OCI-LY1 (cell line): ENCODE data around the gene MEAK7.

ENCODE experiments used
- H2AFZ ChIP-seq: fragments of 200-600 bp; sonication (generic), shearing (Covaris generic); 2 replicates; pipeline ENCODE4 v1.6.0; 2014; ENCODE audit warnings: antibody characterized with exemption, mild to moderate bottlenecking, low read length
- H3F3A ChIP-seq: fragments of 200-600 bp; sonication (generic), shearing (Covaris generic); 2 replicates; pipeline ENCODE4 v1.6.0; 2014; ENCODE audit warnings: mild to moderate bottlenecking, antibody characterized with exemption, low read length, moderate library complexity; ENCODE audit not compliant: insufficient read depth
- H3K27ac ChIP-seq: fragments of 200-600 bp; sonication (generic); 2 replicates; pipeline ENCODE4 v1.5.1; 2014; ENCODE audit warnings: low read length, mixed run types, mild to moderate bottlenecking, low read depth; ENCODE audit not compliant: poor library complexity, severe bottlenecking
- H3K27me3 ChIP-seq: fragments of 200-600 bp; sonication (generic); 2 replicates; pipeline ENCODE4 v1.6.0; 2014; ENCODE audit warnings: antibody characterized with exemption, mild to moderate bottlenecking, low read length, moderate library complexity; ENCODE audit not compliant: insufficient read depth
- H3K36me3 ChIP-seq: fragments of 200-600 bp; sonication (generic); 2 replicates; pipeline ENCODE4 v1.6.1; 2014; ENCODE audit warnings: mild to moderate bottlenecking, antibody characterized with exemption, low read length, moderate library complexity, mixed read lengths; ENCODE audit not compliant: insufficient read depth
- H3K4me1 ChIP-seq: fragments of 200-600 bp; sonication (generic); 2 replicates; pipeline ENCODE4 v1.5.1; 2014; ENCODE audit warnings: mild to moderate bottlenecking, low read length, moderate library complexity; ENCODE audit not compliant: insufficient read depth, severe bottlenecking
- H3K4me2 ChIP-seq: fragments of 200-600 bp; sonication (generic), shearing (Covaris generic); 2 replicates; pipeline ENCODE4 v1.6.1; 2014; ENCODE audit warnings: low read length
- H3K4me3 ChIP-seq: fragments of 200-600 bp; sonication (generic); 2 replicates; pipeline ENCODE4 v1.5.1; 2014; ENCODE audit warnings: low read length, low read depth, mild to moderate bottlenecking, mixed read lengths; ENCODE audit not compliant: poor library complexity, severe bottlenecking
- H3K79me2 ChIP-seq: fragments of 200-600 bp; shearing (Covaris generic); 2 replicates; pipeline ENCODE4 v1.6.1; 2016; ENCODE audit warnings: mixed run types, low read length, mixed read lengths; ENCODE audit not compliant: insufficient read depth
- H3K9ac ChIP-seq: fragments of 200-600 bp; sonication (generic), shearing (Covaris generic); 2 replicates; pipeline ENCODE4 v1.6.1; 2014; ENCODE audit warnings: mild to moderate bottlenecking, low read length, mixed read lengths
- H3K9me2 ChIP-seq: fragments of 200-600 bp; sonication (generic), shearing (Covaris generic); 2 replicates; pipeline ENCODE4 v1.6.1; 2014; ENCODE audit warnings: low read depth, mild to moderate bottlenecking, low read length, mixed read lengths
- H3K9me3 ChIP-seq: fragments of 200-600 bp; shearing (Covaris generic); 2 replicates; pipeline ENCODE4 v1.6.1; 2014; ENCODE audit warnings: low read length, mixed read lengths
- H4K20me1 ChIP-seq: fragments of 200-600 bp; sonication (generic), shearing (Covaris generic); 2 replicates; pipeline ENCODE4 v1.6.0; 2016; ENCODE audit warnings: mild to moderate bottlenecking, low read length; ENCODE audit not compliant: insufficient read depth
- CTCF ChIP-seq: fragments of 200-600 bp; sonication (generic), shearing (Covaris generic); IDR thresholded peaks from 2 replicates; pipeline ENCODE4 v1.5.1; 2017; ENCODE audit warnings: mild to moderate bottlenecking, antibody characterized with exemption, low read length, moderate library complexity, mixed read lengths
- EZH2 ChIP-seq: fragments of 200-600 bp; sonication (generic), shearing (Covaris generic); IDR thresholded peaks from 2 replicates; pipeline ENCODE4 v1.8.0; 2017; ENCODE audit warnings: borderline replicate concordance, mixed run types, mild to moderate bottlenecking, antibody characterized with exemption, low read length, moderate library complexity, mixed read lengths

MEAK7 gene

GRCh38 chr16:84460406-84461028 is 43.9 kb downstream of the MEAK7 start:
- Histone ChIP-seq H3K79me2 (no peaks in the 10 kb centered on the region), H4K20me1 (no peaks in the 10 kb centered on the region), H3F3A (no peaks in the 10 kb centered on the region), H3K27ac (no peak overlapping the region), H3K4me3 (no peak overlapping the region), H3K9ac (no peak overlapping the region), H3K36me3 (no peaks in the 10 kb centered on the region), H3K27me3 (no peaks in the 10 kb centered on the region), H3K4me2 (no peak overlapping the region), H3K4me1 (no peaks in the 10 kb centered on the region), H3K9me2 (no peaks in the 10 kb centered on the region), H3K9me3 (no peaks in the 10 kb centered on the region), H2AFZ (no peak overlapping the region)
- TF ChIP-seq EZH2 = no peak
- TF ChIP-seq CTCF = no peak

- Histone ChIP-seq H3K9me2 (no peaks in the 10 kb centered on the region), H3K79me2 (no peaks in the 10 kb centered on the region), H3K36me3 (no peaks in the 10 kb centered on the region), H3K9ac (no peak overlapping the region), H2AFZ (no peak overlapping the region), H3F3A (no peaks in the 10 kb centered on the region), H3K4me1 (no peaks in the 10 kb centered on the region), H3K27me3 (no peaks in the 10 kb centered on the region), H3K4me2 (no peak overlapping the region), H3K4me3 (no peak overlapping the region), H3K9me3 (no peaks in the 10 kb centered on the region), H4K20me1 (no peaks in the 10 kb centered on the region), H3K27ac (no peak overlapping the region)
- TF ChIP-seq EZH2 = no peak
- TF ChIP-seq CTCF = no peak
These were observed 44.5 kb downstream of the MEAK7 start for GRCh38 chr16:84459941-84460405.

GRCh38 chr16:84459533-84459894 is 44.9 kb downstream of the MEAK7 start:
- no peak overlapping the region for H3K4me3 ChIP-seq
- no peak for TF ChIP-seq CTCF
- no peak for TF ChIP-seq EZH2
- H3K4me1 ChIP-seq = no peaks in the 10 kb centered on the region
- no peaks in the 10 kb centered on the region for H3F3A ChIP-seq
- H3K9me2 ChIP-seq = no peaks in the 10 kb centered on the region
- no peaks in the 10 kb centered on the region for H3K27me3 ChIP-seq
- H3K4me2 ChIP-seq = no peak overlapping the region
- H2AFZ ChIP-seq = no peak overlapping the region
- no peaks in the 10 kb centered on the region for H3K9me3 ChIP-seq
- H3K36me3 ChIP-seq = no peaks in the 10 kb centered on the region
- no peak overlapping the region for H3K9ac ChIP-seq
- no peaks in the 10 kb centered on the region for H3K79me2 ChIP-seq
- H3K27ac ChIP-seq = no peak overlapping the region
- H4K20me1 ChIP-seq = no peaks in the 10 kb centered on the region
